RWPE1 (cell line): ENCODE results near the gene RHPN2.
A peak's percentile ranks its signal among the peaks of the same experiment; 100 is the strongest.

Source experiments
- CTCF ChIA-PET: fragments of 350-600 bp; sonication (Branson Sonifier 250); formaldehyde crosslinking; extraction: SDS; loops from one replicate; lab custom pipeline; 2021; lab: Yijun Ruan, JAX
- POLR2A ChIA-PET: fragments of 400-600 bp; formaldehyde crosslinking; extraction: SDS; loops from one replicate; lab custom pipeline; 2020; ENCODE audit warnings: antibody characterized with exemption; ENCODE audit not compliant: low non-redundant PET; lab: Yijun Ruan, JAX
- DNase-seq: peaks from one replicate; pipeline ENCODE4 v3.0.0; 2012; ENCODE audit warnings: low spot score
- H3K27ac ChIP-seq: fragments of 450-650 bp; 2 replicates; pipeline ENCODE4 v1.5.1; 2017
- CTCF ChIP-seq: fragments of 450-650 bp; conservative IDR thresholded peaks from 2 replicates; pipeline ENCODE4 v1.5.1; 2017; ENCODE audit warnings: low read depth, mild to moderate bottlenecking

Gene RHPN2

GRCh38 chr19:33062902-33063301, 1.8 kb downstream of the RHPN2 start:
- no peak for DNase-seq
- CTCF ChIA-PET, result interaction anchor here (0.6 kb wide), 1 partner anchor 114 kb away, joined by 3 read pairs; no protein-coding TSS in a partner anchor
- POLR2A ChIA-PET, result no interaction called here
- no peak overlapping the region for H3K27ac ChIP-seq
- TF ChIP-seq CTCF, result no peak

GRCh38 chr19:33060586-33060985, 4.1 kb downstream of the RHPN2 start:
- H3K27ac ChIP-seq, result no peak overlapping the region
- DNase-seq, result no peak
- no peak for TF ChIP-seq CTCF
- POLR2A ChIA-PET, result interaction anchor here (0.6 kb wide), 1 partner anchor 49 kb away, joined by 5 read pairs; no protein-coding TSS in a partner anchor
- CTCF ChIA-PET, result no interaction called here

- DNase-seq, result no peak
- POLR2A ChIA-PET, result no interaction called here
- CTCF ChIA-PET, result no interaction called here
- TF ChIP-seq CTCF, result no peak
- no peak overlapping the region for H3K27ac ChIP-seq
Observed at GRCh38 chr19:33055718-33056117, 9.0 kb downstream of the RHPN2 start.

GRCh38 chr19:33054623-33055022, 10.1 kb downstream of the RHPN2 start:
- TF ChIP-seq CTCF, result no peak
- peak; percentile 36 for DNase-seq
- POLR2A ChIA-PET, result no interaction called here
- CTCF ChIA-PET, result no interaction called here
- no peak overlapping the region for H3K27ac ChIP-seq

GRCh38 chr19:33052352-33052972, 12.2 kb downstream of the RHPN2 start:
- CTCF ChIA-PET, result interaction anchor here (0.6 kb wide), 1 partner anchor 124 kb away, joined by 6 read pairs; no protein-coding TSS in a partner anchor
- DNase-seq, result no peak
- peak overlapping the region; percentile 48; the same call in 1 of the 2 replicates for H3K27ac ChIP-seq
- POLR2A ChIA-PET, result no interaction called here
- TF ChIP-seq CTCF, result no peak

- no peak for DNase-seq
- ChIA-PET CTCF (no interaction called here), POLR2A (no interaction called here)
- H3K27ac ChIP-seq, result no peak overlapping the region
- TF ChIP-seq CTCF, result no peak
Observed at GRCh38 chr19:33050110-33050509, 14.6 kb downstream of the RHPN2 start.
